Measurements from ENCODE around the gene ZNF439. TPM values are rescaled to one million over a fixed set of nuclear protein-coding genes. Genes with fewer than 3 reads are reported as not detected.
A peak's percentile ranks its signal among the peaks of the same experiment; 100 is the strongest.
"Not testable (repeated sequence)": the region's sequence is repeated elsewhere in the genome, so short reads cannot be mapped to it uniquely, and the experiment has no call there.

ZNF439 gene
- total RNA-seq = 1 to 10 TPM; 6.0 to 6.2 TPM

- CTCF ChIA-PET = interaction anchor here (1.4 to 1.6 kb wide), 2 partner anchors 51 to 75 kb away, joined by 3 to 4 read pairs; partner anchors contain the start of gene ZNF491
- Mint-ChIP-seq H3K4me3 (peak within 1 kb of the TSS; percentile 81), H3K27ac (peak within 1 kb of the TSS; percentile 84), H3K9me3 (ENCODE audit: low read depth) (peaks cover 5% of the 10 kb centered on the region), H3K27me3 (no peaks in the 10 kb centered on the region), H3K4me1 (peaks cover 16% of the 10 kb centered on the region), H3K36me3 (peaks cover 26% of the 10 kb centered on the region)
- DNase-seq (peak; percentile 92), ATAC-seq (peak; percentile 100)
These were observed at the start of gene ZNF439 for GRCh38 chr19:11848594-11849469. ZNF439 (plus strand) TSS chr19:11848726; CDS start chr19:11848868, 142 bp downstream.

GRCh38 chr19:11806354-11807098 lies 42.0 kb upstream of the ZNF439 start:
- CTCF ChIA-PET = interaction anchor here (1.0 kb wide), 1 partner anchor 9 kb away, joined by 6 read pairs; no protein-coding TSS in a partner anchor
- peaks cover 1% of the 10 kb centered on the region for H3K4me1 Mint-ChIP-seq
- H3K9me3 Mint-ChIP-seq (ENCODE audit: low read depth) = peaks cover 31% of the 10 kb centered on the region
- peaks cover 27% of the 10 kb centered on the region for H3K36me3 Mint-ChIP-seq
- no peak overlapping the region for H3K4me3 Mint-ChIP-seq
- ATAC-seq = no peak
- H3K27ac Mint-ChIP-seq = no peak overlapping the region
- DNase-seq = no peak
- no peaks in the 10 kb centered on the region for H3K27me3 Mint-ChIP-seq

- H3K9me3 Mint-ChIP-seq (ENCODE audit: low read depth) = peaks cover 31% of the 10 kb centered on the region
- peaks cover 27% of the 10 kb centered on the region for H3K36me3 Mint-ChIP-seq
- H3K27me3 Mint-ChIP-seq = no peaks in the 10 kb centered on the region
- CTCF ChIA-PET = interaction anchor here (1.0 kb wide), 1 partner anchor 9 kb away, joined by 6 read pairs; no protein-coding TSS in a partner anchor
- peaks cover 1% of the 10 kb centered on the region for H3K4me1 Mint-ChIP-seq
- ATAC-seq = no peak
- no peak for DNase-seq
- no peak overlapping the region for H3K4me3 Mint-ChIP-seq
- H3K27ac Mint-ChIP-seq = no peak overlapping the region
These were observed 41.5 kb upstream of the ZNF439 start for GRCh38 chr19:11807099-11807380.

- peak overlapping the region; percentile 91 for H3K4me3 Mint-ChIP-seq
- peak overlapping the region; percentile 88 for H3K27ac Mint-ChIP-seq
- H3K4me1 Mint-ChIP-seq = peaks cover 20% of the 10 kb centered on the region
- CTCF ChIA-PET = interaction anchor here (1.0 to 4.5 kb wide), 5 partner anchors 17 to 327 kb away, joined by 3 to 40 read pairs (median 4); partner anchors contain the start of genes ZNF20 and ZNF491
- H3K36me3 Mint-ChIP-seq = peaks cover 35% of the 10 kb centered on the region
- no peaks in the 10 kb centered on the region for H3K27me3 Mint-ChIP-seq
- H3K9me3 Mint-ChIP-seq (ENCODE audit: low read depth) = peaks cover 8% of the 10 kb centered on the region
- DNase-seq (no peak), ATAC-seq (peak; percentile 31)
These were observed 34.9 kb upstream of the ZNF439 start for GRCh38 chr19:11813703-11814028.

- Mint-ChIP-seq H3K27ac (peak within 1 kb of the TSS; percentile 88), H3K36me3 (peaks cover 39% of the 10 kb centered on the region), H3K9me3 (ENCODE audit: low read depth) (peaks cover 5% of the 10 kb centered on the region), H3K27me3 (no peaks in the 10 kb centered on the region), H3K4me3 (peak within 1 kb of the TSS; percentile 91), H3K4me1 (peaks cover 20% of the 10 kb centered on the region)
- ATAC-seq (peak; percentile 100), DNase-seq (peak; percentile 95)
- CTCF ChIA-PET = interaction anchor here (0.9 to 4.5 kb wide), 7 partner anchors 17 to 326 kb away, joined by 3 to 40 read pairs (median 4); partner anchors contain the start of genes ZNF20 and ZNF491
These were observed 34.4 kb upstream of the ZNF439 start, which contains the start of gene ZNF440 for GRCh38 chr19:11814029-11814699. ZNF440 (plus strand) TSS chr19:11814273; CDS start chr19:11814448, 175 bp downstream.

GRCh38 chr19:11814700-11815035 lies 33.9 kb upstream of the ZNF439 start:
- no peak for ATAC-seq
- H3K4me3 Mint-ChIP-seq = peak overlapping the region; percentile 91
- H3K4me1 Mint-ChIP-seq = peaks cover 20% of the 10 kb centered on the region
- H3K36me3 Mint-ChIP-seq = peaks cover 41% of the 10 kb centered on the region
- CTCF ChIA-PET = interaction anchor here (0.9 to 4.5 kb wide), 5 partner anchors 18 to 276 kb away, joined by 3 to 40 read pairs (median 6); partner anchors contain the start of gene ZNF491
- peak overlapping the region; percentile 66 for H3K27ac Mint-ChIP-seq
- no peak for DNase-seq
- H3K27me3 Mint-ChIP-seq = no peaks in the 10 kb centered on the region
- peaks cover 5% of the 10 kb centered on the region for H3K9me3 Mint-ChIP-seq (ENCODE audit: low read depth)

- ATAC-seq = no peak
- Mint-ChIP-seq H3K27ac (no peak overlapping the region), H3K4me3 (no peak overlapping the region), H3K4me1 (peaks cover 2% of the 10 kb centered on the region), H3K27me3 (no peaks in the 10 kb centered on the region), H3K36me3 (peaks cover 65% of the 10 kb centered on the region), H3K9me3 (ENCODE audit: low read depth) (peaks cover 14% of the 10 kb centered on the region)
- no peak for DNase-seq
- CTCF ChIA-PET = no interaction called here
These were observed 26.9 kb upstream of the ZNF439 start for GRCh38 chr19:11821474-11822109.

- ATAC-seq = not testable (repeated sequence)
These were observed 19.3 kb upstream of the ZNF439 start for GRCh38 chr19:11828957-11829876.

GRCh38 chr19:11832253-11832912 lies 16.1 kb upstream of the ZNF439 start:
- Mint-ChIP-seq H3K27ac (no peak overlapping the region), H3K27me3 (no peaks in the 10 kb centered on the region), H3K36me3 (peaks cover 68% of the 10 kb centered on the region), H3K9me3 (ENCODE audit: low read depth) (peaks cover 52% of the 10 kb centered on the region), H3K4me3 (no peak overlapping the region), H3K4me1 (no peaks in the 10 kb centered on the region)
- DNase-seq (no peak), ATAC-seq (no peak)
- CTCF ChIA-PET = no interaction called here

More at GRCh38 chr19:11828957-11829876, 19.3 kb upstream of the ZNF439 start:
- DNase-seq, H3K4me3 Mint-ChIP-seq, H3K27ac Mint-ChIP-seq, CTCF ChIA-PET, H3K4me1 Mint-ChIP-seq, H3K27me3 Mint-ChIP-seq: not testable (repeated sequence)
- Mint-ChIP-seq H3K9me3 (ENCODE audit: low read depth) (peaks cover 43% of the 10 kb centered on the region), H3K36me3 (peaks cover 78% of the 10 kb centered on the region)

- Mint-ChIP-seq H3K27ac (no peak overlapping the region), H3K4me1 (no peaks in the 10 kb centered on the region), H3K9me3 (ENCODE audit: low read depth) (peaks cover 49% of the 10 kb centered on the region), H3K27me3 (no peaks in the 10 kb centered on the region), H3K4me3 (no peak overlapping the region), H3K36me3 (peaks cover 57% of the 10 kb centered on the region)
- DNase-seq (no peak), ATAC-seq (no peak)
- CTCF ChIA-PET = no interaction called here
These were observed 15.0 kb upstream of the ZNF439 start for GRCh38 chr19:11833541-11833940.

GRCh38 chr19:11835626-11836066 lies 12.9 kb upstream of the ZNF439 start:
- H3K27me3 Mint-ChIP-seq, ATAC-seq, CTCF ChIA-PET, H3K4me3 Mint-ChIP-seq, H3K4me1 Mint-ChIP-seq, DNase-seq, H3K27ac Mint-ChIP-seq: not testable (repeated sequence)
- peaks cover 41% of the 10 kb centered on the region for H3K9me3 Mint-ChIP-seq (ENCODE audit: low read depth)
- peaks cover 39% of the 10 kb centered on the region for H3K36me3 Mint-ChIP-seq

All from activated CD8-positive, alpha-beta memory T cell treated with anti-CD3 and anti-CD28 coated beads, Interleukin-2, amount 10 ng/mL, durations not matched to agents 7 days and 5 days (primary cell).